Activated gamma-delta T cell treated with Interleukin-2 at 50 U/mL for 16 hours (primary cell): ENCODE results near the gene NEK8.
A peak's percentile ranks its signal among the peaks of the same experiment; 100 is the strongest.

Experiments
- DNase-seq: peaks from one replicate; pipeline ENCODE4 v3.0.0-alpha.2; 2020

NEK8 gene

DNA sequence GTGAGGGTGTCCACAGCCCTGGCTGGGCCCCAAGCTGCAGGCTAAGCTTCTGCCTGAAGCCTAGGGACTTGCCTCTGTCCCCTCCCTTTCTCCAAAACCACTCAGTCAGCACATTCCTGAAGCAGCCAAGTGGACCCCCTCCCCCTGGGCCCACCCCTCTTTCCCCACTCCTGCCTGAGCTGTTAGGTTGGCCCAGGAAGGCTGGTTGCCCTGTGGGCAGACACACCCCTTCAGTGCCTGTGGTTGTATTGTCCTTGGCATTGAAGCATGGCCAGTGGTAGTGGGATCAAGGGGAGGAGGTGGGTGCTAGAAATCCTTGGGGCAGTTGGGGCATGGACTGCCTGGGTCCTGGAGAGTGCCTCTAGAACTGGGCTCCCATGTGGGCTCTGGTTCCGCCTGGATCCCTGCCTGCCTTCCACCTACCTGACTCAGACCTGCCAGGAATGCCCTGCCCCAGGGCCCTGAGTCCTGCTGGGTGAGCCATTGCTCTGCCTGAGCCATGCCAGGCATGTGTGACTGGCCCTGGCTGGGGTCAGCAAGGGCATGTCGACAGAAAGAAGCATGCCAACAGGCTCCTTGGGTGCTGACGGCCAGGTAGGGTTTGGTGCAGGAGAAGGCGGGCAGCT is 17.3 kb downstream of the NEK8 start:
- DNase-seq, result no peak

DNA sequence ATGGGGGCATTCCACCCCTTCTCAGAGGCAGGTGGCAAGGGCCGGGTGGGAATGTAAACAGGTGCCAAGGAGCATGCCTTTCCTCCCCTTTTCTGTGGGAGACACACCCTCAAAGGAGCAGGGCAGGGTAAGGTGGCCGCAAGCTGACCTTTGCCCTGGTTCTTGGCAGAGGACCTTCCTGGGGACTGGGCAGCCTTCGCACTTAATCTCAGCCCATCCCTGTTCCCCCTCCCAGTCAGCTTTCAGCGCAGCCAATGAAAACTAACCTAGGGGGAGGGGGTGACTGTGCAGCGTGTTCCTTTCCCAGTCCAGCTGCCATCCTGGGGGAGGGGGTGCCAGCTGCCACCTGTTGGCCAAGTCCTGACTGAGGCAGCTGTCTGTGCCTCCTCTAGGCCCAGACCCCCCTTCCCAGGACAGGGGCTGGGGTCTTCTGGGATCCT is 18.0 kb downstream of the NEK8 start:
- no peak for DNase-seq

DNA sequence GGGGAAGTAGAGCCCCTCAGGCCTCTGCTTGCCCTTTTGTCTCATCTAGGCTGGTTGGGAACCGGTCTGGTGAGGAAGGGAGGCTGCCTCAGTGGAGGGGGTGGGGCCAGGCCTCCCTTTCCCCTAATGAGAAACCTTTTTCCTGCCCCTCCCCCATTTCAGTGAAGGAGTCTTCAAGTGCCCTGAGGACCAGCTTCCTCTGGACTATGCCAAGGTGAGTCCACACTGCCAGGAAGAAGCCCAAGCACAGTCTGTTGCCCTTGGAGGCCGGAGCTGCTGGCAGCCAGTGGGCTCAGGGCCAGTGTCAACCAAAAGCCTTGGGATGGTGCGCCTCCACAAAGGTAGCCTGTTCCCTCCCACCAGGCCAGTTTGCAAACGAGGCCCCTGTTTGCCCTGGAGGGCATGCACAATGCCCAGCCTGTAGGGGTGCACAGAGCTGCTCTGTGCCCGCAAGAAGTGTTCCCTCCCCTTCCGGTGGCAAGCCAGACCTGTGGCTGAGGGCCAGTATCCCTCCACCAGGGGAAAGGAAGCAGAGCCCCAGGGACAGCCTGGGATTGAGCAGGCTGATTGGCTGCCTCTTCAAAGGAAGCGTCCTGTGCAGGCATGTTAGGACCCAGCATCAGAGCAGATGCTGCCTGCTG is 18.6 kb downstream of the NEK8 start:
- DNase-seq, result no peak

DNA sequence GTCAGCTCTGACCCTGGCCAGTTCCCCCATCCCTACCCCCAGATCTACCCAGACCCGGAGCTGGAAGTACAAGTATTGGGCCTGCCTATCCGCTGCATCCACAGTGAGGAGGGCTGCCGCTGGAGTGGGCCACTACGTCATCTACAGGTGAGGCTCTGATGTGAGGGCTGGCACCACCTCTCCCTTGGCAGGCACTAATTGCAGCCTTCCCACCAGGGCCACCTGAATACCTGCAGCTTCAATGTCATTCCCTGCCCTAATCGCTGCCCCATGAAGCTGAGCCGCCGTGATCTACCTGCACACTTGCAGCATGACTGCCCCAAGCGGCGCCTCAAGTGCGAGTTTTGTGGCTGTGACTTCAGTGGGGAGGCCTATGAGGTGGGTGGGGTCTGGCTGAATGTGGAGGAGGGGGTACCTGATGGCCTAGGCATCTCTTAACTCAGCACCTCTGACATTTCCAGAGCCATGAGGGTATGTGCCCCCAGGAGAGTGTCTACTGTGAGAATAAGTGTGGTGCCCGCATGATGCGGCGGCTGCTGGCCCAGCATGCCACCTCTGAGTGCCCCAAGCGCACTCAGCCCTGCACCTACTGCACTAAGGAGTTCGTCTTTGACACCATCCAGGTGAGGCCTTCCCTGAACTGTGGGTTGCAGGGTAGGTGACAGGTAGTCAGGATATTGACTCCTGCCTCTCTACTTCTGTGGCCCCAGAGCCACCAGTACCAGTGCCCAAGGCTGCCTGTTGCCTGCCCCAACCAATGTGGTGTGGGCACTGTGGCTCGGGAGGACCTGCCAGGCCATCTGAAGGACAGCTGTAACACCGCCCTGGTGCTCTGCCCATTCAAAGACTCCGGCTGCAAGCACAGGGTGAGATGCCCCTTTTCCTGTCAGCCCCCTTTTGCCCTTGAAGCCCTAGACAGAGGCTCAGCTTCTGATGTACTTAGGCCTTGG is 19.5 kb downstream of the NEK8 start:
- DNase-seq, result no peak

DNA sequence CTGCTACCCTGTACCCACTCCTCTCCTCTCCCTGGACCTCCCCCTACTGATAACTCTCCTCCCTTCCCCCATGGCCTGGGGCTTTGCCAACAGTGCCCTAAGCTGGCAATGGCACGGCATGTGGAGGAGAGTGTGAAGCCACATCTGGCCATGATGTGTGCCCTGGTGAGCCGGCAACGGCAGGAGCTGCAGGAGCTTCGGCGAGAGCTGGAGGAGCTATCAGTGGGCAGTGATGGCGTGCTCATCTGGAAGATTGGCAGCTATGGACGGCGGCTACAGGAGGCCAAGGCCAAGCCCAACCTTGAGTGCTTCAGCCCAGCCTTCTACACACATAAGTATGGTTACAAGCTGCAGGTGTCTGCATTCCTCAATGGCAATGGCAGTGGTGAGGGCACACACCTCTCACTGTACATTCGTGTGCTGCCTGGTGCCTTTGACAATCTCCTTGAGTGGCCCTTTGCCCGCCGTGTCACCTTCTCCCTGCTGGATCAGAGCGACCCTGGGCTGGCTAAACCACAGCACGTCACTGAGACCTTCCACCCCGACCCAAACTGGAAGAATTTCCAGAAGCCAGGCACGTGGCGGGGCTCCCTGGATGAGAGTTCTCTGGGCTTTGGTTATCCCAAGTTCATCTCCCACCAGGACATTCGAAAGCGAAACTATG is 20.4 kb downstream of the NEK8 start:
- no peak for DNase-seq

DNA sequence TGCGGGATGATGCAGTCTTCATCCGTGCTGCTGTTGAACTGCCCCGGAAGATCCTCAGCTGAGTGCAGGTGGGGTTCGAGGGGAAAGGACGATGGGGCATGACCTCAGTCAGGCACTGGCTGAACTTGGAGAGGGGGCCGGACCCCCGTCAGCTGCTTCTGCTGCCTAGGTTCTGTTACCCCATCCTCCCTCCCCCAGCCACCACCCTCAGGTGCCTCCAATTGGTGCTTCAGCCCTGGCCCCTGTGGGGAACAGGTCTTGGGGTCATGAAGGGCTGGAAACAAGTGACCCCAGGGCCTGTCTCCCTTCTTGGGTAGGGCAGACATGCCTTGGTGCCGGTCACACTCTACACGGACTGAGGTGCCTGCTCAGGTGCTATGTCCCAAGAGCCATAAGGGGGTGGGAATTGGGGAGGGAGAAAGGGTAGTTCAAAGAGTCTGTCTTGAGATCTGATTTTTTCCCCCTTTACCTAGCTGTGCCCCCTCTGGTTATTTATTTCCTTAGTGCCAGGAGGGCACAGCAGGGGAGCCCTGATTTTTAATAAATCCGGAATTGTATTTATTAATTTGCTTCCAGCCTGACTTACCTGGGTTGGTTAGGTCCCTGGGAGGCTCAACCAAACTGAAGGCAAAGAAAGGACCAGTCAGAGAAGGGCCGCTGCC is 21.1 kb downstream of the NEK8 start:
- DNase-seq, result no peak

DNA sequence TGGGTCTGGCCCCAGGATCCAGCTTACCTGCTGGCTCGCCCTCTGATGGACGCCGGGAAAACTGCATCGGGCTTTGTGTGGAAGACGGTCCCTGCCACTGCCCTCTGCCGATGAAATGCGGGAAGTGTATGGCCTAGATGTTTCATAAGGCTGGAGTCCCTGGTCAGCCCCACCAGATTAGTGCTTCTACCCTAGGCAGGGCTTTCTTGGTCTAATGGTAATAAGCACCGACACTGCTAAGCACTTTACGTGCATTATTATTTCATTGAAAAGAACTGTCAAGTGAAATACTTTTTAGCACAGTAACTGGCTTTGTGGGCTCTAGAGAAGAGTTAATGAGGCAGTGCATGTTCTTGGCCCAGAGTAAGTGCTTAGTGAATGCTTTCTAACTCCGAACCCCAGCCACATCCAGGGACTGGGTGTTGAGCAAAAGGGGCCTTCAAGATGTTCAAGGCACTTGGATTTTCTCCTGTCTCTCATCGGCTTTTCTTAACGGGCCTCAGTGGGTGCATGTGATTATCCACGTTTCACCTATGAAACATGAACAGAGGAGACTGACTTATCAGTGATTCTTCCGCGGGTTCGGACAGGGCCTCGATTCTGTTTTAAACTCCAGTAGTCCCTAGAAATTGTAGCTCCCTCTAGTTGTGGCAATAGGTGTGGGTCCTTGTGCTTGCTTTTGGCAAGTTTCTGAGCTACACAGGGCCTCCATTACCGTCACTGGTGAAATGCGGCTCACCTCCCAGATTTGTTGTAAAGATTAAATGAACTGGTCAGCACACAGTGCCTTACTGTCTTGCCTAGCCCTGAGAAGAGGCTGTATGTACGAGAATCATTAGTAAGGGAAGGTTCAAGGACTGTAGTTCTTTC is 21.8 kb downstream of the NEK8 start:
- peak; percentile 88 for DNase-seq

DNA sequence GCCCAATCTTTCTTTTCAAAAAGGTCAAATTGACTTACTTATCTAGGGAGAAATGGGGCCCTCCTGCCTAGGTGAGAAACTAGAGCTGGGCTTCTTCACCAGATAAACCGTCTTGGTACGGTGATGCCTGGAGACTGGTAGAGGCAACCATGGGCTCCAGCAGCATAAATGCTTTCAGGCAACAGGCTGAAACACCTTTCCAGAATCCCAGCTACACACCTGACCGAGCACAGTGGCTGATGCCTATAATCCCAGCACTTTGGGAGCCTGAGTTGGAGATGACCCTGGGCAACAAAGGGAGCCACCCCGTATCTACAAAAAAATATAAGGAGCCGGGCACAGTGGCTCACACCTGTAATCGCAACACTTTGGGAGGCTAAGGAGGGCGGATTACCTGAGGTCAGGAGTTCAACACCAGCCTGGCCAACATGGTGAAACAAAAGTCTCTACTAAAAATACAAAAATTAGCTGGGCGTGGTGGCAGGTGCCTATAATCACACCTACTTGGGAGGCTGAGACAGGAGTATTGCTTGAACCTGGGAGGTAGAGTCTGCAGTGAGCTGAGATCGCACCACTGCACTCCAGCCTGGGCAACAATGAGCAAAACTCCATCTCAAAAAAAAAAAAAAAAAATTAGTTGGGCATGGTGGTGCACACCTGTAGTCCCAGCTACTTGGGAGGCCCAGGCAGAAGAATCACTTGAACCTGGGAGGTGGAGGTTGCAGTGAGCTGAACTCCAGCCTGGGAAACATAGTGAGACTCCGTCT is 23.2 kb downstream of the NEK8 start:
- no peak for DNase-seq

DNA sequence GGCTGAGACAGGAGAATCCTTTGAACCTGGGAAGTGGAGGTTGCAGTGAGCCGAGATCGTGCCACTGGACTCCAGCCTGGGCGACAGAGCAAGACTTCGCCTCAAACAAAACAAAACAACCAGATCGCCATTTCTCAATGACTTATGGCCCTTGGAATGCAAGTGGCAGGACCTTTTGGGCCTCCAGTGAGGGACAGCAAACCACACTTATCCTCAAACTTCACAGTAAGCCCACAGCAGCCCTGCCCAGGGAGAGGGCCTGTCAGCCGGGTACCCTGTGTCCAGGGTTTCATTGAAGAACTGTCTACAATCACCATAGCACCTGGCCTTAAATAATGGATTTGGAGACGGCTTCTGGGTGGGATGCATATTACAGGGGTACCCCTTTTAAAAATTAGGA is 26.9 kb downstream of the NEK8 start:
- DNase-seq, result no peak

DNA sequence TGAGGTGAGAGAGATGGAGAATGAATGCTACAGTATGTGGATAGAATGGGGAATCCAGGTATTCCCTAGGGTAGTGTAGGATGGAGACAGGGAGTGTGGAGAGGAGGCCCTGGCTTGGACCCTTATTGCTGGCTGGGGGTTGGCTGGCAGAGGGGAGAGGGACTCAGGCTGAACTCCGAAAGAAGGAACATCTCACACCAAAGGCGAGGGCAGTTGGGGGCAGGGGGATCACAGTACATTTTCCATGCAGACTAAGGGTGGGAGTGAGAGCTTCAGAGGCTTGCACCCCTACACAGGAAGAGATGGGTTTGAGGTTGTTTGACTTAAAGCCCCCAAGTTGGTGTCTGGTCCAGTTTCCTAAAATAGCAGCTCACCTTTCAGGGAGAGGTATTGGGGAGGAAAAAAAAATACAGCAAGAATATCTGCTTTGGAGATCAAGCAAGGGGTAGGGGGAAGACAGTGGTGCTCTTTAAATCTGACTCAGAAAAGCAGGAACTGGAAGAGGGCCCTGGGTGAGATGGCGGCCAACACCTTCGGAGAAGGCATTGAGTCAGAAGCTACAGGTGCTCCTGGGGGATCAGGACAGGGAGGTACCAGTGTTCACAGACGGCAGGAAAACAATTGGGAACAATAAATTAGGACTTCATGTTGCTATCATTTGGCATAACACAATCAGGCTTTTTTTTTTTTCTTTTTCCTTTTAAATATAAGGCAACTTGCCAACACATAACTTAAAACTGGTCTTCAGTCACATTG is 27.6 kb downstream of the NEK8 start:
- no peak for DNase-seq

DNA sequence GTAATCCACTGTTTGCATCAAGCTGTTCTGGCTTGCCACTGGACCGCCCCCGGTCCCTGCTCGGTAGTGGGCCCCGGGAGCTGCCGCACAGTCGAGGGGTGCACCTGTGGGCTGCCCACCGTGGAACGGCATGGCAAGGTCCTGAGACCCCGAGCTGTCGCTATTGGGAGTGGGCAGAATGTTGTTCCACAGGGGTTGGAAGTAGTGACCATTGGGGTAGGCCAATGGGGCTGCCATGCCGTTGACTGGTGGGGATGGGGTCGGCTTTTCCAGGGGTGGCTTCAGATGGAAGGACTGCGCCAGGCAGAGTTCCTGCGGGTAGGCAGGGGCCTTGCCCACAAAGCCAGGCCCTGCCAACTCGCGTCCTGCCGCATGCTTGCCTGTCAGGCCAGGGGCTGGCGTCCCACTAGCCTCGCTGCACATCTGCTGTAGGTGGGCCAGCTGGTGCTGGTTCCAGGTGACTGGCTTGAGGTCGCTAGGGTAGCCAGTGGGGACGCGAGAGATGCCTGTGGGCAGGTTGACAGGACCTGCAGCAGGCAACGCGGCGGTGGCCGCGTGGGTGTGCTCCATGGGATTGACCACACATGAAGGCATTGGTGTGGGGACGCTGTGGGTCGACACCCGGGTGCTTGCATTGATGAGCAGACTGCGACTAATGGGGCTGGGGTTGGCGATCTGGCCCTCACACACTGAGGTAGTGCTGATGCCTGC is 30.0 kb downstream of the NEK8 start:
- no peak for DNase-seq

DNA sequence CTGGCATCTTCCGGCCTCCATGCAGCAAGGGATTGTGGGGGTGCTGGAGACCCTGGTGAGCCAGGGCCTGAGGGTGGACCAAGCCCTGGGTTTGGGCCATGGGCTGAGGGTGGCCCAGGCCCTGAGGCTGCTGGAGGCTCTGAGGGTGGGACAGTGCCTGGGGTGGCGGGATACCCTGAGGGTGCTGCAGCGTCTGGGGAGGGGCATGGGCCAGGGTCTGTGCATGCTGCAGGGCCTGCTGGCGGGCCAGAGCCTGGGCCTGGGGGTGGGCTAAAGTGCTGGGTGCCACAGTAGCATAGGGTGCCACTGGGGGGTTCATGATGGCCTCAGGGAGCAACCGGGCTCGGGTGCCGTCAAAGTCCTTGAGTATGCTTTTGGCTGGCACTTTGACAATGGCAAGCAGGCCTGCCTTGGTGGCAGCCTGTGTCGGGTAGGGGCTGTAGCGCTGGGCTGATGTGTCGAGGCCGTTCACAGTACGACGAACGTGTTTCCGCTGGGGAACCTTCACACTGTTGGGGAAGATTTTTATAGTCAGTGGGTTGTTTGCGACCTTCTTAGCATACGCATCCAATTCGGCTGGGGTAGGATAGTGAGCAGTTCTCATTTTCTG is 30.8 kb downstream of the NEK8 start:
- DNase-seq, result no peak

DNA sequence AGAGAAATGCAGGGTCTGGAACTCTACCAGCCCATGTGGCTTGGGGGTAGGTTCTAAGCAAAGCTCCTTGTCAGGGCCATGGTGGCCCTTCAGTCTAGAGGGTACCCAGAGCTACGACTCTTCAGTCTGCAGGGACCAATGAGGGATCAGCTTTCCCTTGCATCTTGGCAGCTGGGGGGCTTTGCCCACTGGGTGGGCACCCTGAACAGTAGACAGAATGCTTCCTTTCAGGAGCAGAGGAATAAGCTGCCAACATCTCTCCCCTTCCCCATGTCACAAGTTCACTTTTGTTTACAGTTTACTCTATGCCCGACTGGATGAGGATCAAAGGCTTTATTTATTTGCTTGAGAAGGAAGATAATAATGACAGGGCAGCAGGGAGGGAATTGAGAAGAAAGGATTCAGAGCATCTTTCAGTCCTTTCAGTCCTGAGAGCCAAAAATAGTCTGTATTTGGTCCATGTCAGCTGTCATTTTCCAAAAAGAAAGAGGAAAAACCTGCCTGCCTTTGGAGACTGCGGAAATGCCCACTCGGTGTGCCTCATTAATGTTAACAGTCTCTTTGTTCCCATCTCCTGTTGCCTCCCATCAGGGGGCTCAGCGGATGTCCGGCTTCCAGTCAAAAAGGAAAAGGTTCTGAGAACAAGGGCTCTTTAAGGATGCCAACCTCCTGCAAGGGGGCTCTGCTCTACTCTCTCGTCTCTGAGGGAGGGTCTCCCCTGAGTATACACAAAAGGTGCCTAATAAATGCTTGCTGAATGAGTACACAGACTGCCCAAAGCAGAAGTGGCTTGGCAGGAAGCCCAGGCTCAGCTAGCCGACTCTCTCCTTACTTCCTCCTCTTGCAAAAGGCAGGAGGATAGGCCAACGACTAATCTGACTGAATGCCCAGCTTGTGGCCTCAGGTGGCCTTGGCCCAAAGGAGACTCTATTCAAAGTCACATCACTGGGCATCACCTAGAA is 32.3 kb downstream of the NEK8 start:
- DNase-seq, result no peak

DNA sequence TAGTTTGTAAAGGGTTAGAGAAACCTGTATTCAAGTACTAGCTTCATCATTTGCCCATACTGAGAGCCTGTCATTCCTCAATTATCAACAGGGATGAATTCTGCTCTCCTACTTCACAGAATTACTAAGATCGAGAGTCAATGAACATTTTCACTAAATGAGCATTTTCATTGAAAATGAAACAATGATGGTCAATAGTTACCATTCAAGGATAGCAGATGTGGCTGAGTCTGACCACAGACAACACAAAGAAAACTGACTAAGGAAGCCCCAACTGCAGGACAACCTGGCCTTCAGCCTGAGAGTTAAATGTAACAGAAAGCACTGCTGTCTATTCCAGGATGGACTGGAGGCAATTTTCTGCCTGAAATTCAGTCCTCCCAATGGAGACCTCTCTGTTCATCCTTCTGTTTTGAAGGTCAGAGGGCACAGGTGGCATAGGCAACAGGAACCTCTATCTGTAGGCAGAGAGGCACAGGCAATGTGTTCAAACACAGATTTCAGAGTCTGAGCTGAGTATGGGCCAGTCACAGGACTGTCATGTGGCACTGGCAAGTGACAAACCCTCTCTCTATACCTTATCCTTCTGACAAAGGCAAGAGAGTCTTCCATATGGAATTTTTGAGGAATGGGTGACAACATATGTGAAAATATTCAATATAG is 34.7 kb downstream of the NEK8 start:
- DNase-seq, result no peak

DNA sequence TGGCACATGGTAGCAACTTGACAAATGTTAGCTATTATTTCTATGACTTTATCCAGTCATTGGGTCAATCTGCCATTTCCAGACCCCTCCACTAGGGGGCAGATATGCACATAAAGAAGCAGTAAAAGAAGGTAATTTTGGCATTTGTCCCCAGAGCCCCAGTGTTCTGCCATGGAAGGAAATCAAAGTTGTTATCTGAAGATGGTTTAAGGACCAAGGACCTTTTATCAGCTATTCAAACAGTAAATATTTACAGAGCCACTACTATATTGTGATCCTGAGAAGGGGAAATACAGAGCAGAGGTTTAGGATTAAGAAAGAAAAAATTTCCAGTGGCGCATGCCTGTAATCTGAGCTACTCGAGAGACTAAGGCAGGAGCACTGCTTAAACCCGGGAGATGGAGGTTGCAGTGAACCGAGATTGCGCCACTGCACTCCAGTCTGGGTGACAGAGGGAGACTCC is 35.2 kb downstream of the NEK8 start:
- peak; percentile 83 for DNase-seq

DNA sequence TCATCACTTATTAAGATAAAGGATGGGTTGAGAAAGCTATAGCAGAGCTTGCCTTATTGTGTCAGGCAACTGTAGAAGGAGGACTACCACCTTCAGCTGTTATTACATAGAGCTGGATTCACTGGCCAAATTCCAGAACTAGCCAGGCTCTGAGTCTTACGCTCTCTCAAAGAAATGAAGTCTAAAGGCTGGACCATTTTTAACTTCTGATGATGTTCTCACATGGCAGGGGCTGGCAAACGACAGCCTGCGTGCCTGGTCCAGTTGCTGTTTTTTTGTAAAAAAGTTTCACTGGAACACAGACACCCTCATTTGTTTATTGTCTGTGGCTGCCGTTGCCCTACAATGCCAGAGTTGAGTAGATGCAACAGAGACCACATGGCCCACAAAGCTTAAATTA is 36.5 kb downstream of the NEK8 start:
- no peak for DNase-seq

DNA sequence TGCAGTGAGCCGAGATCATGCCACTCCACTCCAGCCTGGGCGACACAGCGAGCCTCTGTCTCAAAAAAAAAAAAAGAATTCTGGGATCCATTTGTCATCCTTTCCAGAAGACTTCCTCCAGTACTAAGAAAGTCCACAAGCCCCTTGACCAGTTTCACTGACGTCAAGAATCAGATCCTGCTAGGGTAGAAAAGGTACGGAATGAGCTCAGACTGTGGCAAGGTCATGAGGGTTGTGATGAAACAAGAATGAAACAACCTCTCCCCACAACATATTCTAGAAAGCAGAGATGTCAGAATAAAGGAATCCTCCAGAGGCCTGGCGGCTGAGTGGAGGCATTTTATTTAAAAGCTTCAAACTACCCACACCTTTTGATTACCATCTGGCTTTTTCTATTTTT is 45.1 kb downstream of the NEK8 start:
- no peak for DNase-seq
